Smooth muscle cell (in vitro differentiated cells): ENCODE measurements around the gene TRIL. TPM values are rescaled to one million over a fixed set of nuclear protein-coding genes. Genes with fewer than 3 reads are reported as not detected.
A peak's percentile ranks its signal among the peaks of the same experiment; 100 is the strongest.

ENCODE experiments used
- DNase-seq: peaks from one replicate; lab custom pipeline; 2025; ENCODE audit not compliant: unreplicated experiment; lab: John Stamatoyannopoulos, UW
- H2AFZ ChIP-seq: fragments of 200-600 bp; sonication (generic); 2 replicates; pipeline ENCODE4 v1.6.0; 2016; ENCODE audit warnings: antibody characterized with exemption, low read depth, mild to moderate bottlenecking
- H3F3A ChIP-seq: fragments of 200-600 bp; sonication (generic); 2 replicates; pipeline ENCODE4 v1.6.0; 2017; ENCODE audit warnings: antibody characterized with exemption, low read depth
- H3K27ac ChIP-seq: fragments of 200-600 bp; sonication (generic); 2 replicates; pipeline ENCODE4 v1.5.1; 2016; ENCODE audit warnings: low read depth, mild to moderate bottlenecking
- H3K27me3 ChIP-seq: fragments of 200-600 bp; sonication (generic); 2 replicates; pipeline ENCODE4 v1.6.1; 2016; ENCODE audit warnings: low read depth, mild to moderate bottlenecking
- H3K36me3 ChIP-seq: fragments of 200-600 bp; sonication (generic); 2 replicates; pipeline ENCODE4 v1.5.1; 2016; ENCODE audit warnings: low read depth
- H3K4me1 ChIP-seq: fragments of 200-600 bp; sonication (generic); 2 replicates; pipeline ENCODE4 v1.5.1; 2016; ENCODE audit warnings: low read depth
- H3K4me2 ChIP-seq: fragments of 200-600 bp; sonication (generic); 2 replicates; pipeline ENCODE4 v1.6.0; 2016; ENCODE audit warnings: mild to moderate bottlenecking
- H3K4me3 ChIP-seq: fragments of 200-600 bp; sonication (generic); 2 replicates; pipeline ENCODE4 v1.5.1; 2016; ENCODE audit warnings: mild to moderate bottlenecking
- H3K79me2 ChIP-seq: fragments of 200-600 bp; sonication (generic); 2 replicates; pipeline ENCODE4 v1.6.0; 2016; ENCODE audit warnings: low read depth, mild to moderate bottlenecking
- H3K9ac ChIP-seq: fragments of 200-600 bp; sonication (generic); 2 replicates; pipeline ENCODE4 v1.6.0; 2016; ENCODE audit warnings: low read depth
- H3K9me3 ChIP-seq: fragments of 200-600 bp; sonication (generic); replicated peaks from 2 replicates; pipeline ENCODE4 v1.5.1; 2016; ENCODE audit warnings: low read depth
- H4K20me1 ChIP-seq: fragments of 200-600 bp; sonication (generic); 2 replicates; pipeline ENCODE4 v1.6.0; 2016; ENCODE audit warnings: low read depth
- CTCF ChIP-seq: fragments of 200-600 bp; sonication (generic); IDR thresholded peaks from 2 replicates; pipeline ENCODE4 v1.5.1; 2017; ENCODE audit warnings: borderline replicate concordance, mild to moderate bottlenecking, antibody characterized with exemption; ENCODE audit not compliant: insufficient read depth, poor library complexity, severe bottlenecking
- WGBS: methylation state at CpG from one replicate; pipeline ENCODE4 v1.1.7; 2016; ENCODE audit warnings: low lambda C conversion rate; 5-methylcytosine and 5-hydroxymethylcytosine counted together
- polyA plus RNA-seq: library from polyadenylated mRNA; unstranded; fragments of >200 nt; fragmentation: Nextera tagmentation; extraction: Ambion mirVana; gene quantifications from 2 replicates; pipeline ENCODE4 v1.2.1, GENCODE V29; 2016
- total RNA-seq: library from RNA; depleted of rRNA; stranded (reverse); fragments of >200 nt; gene quantifications from 2 replicates; pipeline ENCODE4 v1.2.3, GENCODE V29; 2014

TRIL gene
- total and polyA plus RNA-seq, 2 experiments from 2014 or later = 11.0 to 11.1 TPM

GRCh38 chr7:28908775-28909174, 49.4 kb downstream of the TRIL start:
- WGBS = 51% methylated on average over 5 of the region's 5 CpGs
- Histone ChIP-seq H3K9me3 (peaks cover 7% of the 10 kb centered on the region), H3K4me2 (no peak overlapping the region), H3F3A (no peaks in the 10 kb centered on the region), H3K79me2 (no peaks in the 10 kb centered on the region), H3K4me1 (peaks cover 14% of the 10 kb centered on the region), H2AFZ (no peak overlapping the region), H3K36me3 (no peaks in the 10 kb centered on the region), H3K9ac (no peak overlapping the region), H4K20me1 (no peaks in the 10 kb centered on the region), H3K27me3 (no peaks in the 10 kb centered on the region), H3K27ac (no peak overlapping the region), H3K4me3 (no peak overlapping the region)
- TF ChIP-seq CTCF = no peak
- DNase-seq = no peak

- Histone ChIP-seq H4K20me1 (no peaks in the 10 kb centered on the region), H3K36me3 (no peaks in the 10 kb centered on the region), H3K27me3 (no peaks in the 10 kb centered on the region), H3K4me1 (peaks cover 45% of the 10 kb centered on the region), H3K79me2 (no peaks in the 10 kb centered on the region), H3K4me3 (no peak overlapping the region), H3K9me3 (no peaks in the 10 kb centered on the region), H3K4me2 (no peak overlapping the region), H3K27ac (no peak overlapping the region), H3K9ac (no peak overlapping the region), H2AFZ (no peak overlapping the region), H3F3A (no peaks in the 10 kb centered on the region)
- no peak for DNase-seq
- TF ChIP-seq CTCF = no peak
- 94% methylated on average over 3 of the region's 3 CpGs for WGBS
Observed at GRCh38 chr7:28905464-28905863, 52.7 kb downstream of the TRIL start.

GRCh38 chr7:28904578-28905048, 53.5 kb downstream of the TRIL start:
- H3K27ac ChIP-seq = no peak overlapping the region
- no peaks in the 10 kb centered on the region for H3K36me3 ChIP-seq
- no peaks in the 10 kb centered on the region for H3K9me3 ChIP-seq
- H4K20me1 ChIP-seq = no peaks in the 10 kb centered on the region
- DNase-seq = no peak
- WGBS = 54% methylated on average over 10 of the region's 10 CpGs
- peaks cover 53% of the 10 kb centered on the region for H3K4me1 ChIP-seq
- TF ChIP-seq CTCF = no peak
- H2AFZ ChIP-seq = peak overlapping the region; percentile 52
- peak overlapping the region; percentile 17 for H3K4me3 ChIP-seq
- no peak overlapping the region for H3K9ac ChIP-seq
- H3K79me2 ChIP-seq = no peaks in the 10 kb centered on the region
- H3K4me2 ChIP-seq = peak overlapping the region; percentile 50
- no peaks in the 10 kb centered on the region for H3F3A ChIP-seq
- H3K27me3 ChIP-seq = no peaks in the 10 kb centered on the region
